Stimulated activated CD8-positive, alpha-beta memory T cell treated with anti-CD3 and anti-CD28 coated beads, Interleukin-4, amount 100 ng/mL, for 48 hours (primary cell): ENCODE results near the gene BABAM2.
A peak's percentile ranks its signal among the peaks of the same experiment; 100 is the strongest.
"Not testable (repeated sequence)": the region's sequence is repeated elsewhere in the genome, so short reads cannot be mapped to it uniquely, and the experiment has no call there.

ENCODE experiments used
- DNase-seq: peaks from one replicate; pipeline ENCODE4 v3.0.0-alpha.2; 2020

Gene BABAM2

DNA sequence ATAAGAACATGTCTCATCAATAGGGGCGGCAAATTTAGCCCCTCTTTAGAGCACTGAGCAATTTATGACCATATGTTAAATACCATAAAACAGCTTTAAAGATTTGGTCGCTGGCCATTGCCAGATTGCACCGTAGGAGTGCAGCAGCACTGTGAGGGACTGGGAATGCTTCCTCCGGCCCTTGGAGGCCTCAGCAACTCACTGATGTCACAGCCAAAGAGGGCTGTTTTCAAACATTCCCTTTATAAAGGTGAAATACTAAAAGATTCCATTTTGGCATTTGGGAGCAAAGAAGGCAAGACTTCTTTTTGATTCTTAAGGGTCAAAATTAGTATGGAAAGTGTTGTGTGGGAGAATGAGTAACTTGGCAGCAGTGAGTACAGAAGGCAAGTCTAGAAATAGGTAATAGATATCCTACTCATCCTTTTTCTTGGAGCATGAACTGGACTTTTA lies 63.7 kb downstream of the BABAM2 start:
- DNase-seq = no peak

DNA sequence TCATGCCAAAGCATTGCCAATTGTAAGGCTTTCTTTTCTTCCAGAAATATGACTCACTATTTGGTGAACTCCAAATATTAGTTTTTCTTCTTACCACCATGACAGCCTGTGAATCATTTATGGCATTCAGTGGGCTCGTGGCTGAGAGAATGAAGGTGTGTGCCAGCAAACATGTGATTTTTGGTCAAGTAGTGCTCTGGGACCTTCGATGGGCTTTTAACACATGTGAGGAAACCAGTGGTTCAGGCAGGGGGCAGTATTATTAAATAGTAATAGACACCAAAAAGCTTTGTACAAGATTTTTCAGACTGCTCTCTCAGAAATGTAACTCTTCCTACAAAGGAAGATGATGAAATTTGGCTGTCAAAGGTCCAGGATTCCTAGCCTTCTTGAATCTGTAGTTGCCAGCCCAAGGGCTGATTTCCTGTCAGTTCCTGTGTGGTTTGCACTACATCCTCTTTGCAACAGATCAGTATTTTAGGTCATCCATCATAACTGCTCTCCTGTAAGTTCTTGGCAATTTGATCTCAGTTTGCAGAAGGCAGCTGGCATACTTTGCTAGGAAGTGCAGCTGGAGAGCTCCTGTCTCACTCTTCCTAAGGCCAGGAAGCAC lies 64.3 kb downstream of the BABAM2 start:
- DNase-seq = peak; percentile 62

DNA sequence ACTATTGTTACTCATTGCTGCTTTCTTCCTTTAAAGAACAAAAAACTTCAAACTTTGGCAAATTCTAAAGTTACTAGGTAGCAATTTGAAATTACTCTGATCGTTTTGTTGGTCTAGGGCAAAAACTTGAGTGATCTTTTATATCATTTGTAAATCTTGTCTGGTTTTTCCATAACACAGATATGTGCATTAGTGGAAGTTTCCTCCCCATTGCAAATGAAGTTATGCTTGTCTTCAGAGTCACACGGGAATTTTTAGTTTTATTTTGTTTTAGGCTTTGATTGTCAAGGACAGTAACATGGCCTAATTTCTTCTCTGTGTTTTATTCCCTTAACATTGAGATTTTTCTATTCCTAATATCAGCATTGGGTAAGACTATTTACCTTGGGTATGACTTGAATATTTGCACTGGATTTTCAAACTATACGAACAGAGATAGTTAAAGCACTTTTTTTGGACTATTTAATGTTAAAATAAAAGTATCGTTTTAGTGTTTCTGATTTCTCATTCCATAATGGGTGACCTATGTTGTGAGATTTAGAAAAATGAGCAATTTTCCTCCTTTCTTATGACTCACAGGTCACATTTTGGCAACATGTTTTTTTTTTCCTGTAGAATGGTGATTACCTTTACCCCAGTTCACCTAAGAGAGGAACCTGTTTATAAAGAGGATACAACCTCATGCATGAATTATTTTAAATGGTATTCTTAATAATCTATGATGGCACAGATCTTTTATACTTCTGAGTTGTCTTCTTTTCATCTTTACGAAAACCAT lies 65.0 kb downstream of the BABAM2 start:
- no peak for DNase-seq

DNA sequence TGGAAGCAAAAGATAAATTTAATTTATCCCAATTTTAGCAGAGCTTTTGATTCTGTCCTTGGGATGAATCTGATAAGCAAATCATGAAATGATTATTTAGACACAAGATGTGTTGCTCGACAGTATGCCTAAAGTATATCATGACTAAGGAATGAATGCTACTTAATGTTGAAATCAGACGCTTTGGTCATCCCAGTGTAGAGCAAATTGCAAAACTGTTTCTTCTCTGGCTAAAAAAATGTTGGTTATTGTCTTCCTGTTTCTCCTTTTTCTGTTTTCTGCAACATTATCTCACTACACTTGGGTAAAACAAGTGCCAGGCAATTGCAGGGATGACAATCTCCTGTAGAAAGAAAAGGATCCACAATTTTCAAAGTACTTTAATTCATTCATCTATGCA lies 66.4 kb downstream of the BABAM2 start:
- no peak for DNase-seq

DNA sequence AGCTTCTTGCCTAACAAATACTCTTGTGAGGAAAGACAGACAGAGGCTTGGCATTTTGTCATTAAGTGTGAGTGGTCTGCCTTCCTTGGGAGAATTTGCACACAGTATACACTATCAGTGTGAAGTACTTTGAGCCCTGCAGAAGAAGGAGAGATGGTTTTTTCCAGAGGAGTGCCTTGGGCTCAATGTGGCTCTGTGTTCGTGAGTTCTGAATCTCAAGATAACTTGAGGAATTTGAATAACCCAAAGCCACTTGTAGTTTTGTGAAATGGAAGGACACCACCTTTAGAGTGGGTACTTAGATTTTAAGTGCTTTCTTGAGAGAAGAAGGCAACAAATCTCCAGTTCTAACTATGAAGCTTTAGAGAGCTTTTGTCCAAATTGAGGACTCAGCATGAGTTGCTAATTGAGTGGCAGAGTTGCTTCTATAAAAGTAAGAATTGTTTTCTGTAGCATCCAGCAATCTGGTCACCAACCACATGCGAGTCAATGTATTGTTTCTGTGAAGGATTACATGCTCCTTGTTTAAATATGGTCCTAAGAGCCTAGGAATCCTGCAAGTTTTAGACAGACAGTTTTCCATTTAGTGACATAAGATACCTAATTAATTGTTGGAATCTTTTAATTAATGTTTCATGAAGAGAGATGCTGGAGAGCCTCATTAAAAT lies 68.3 kb downstream of the BABAM2 start:
- no peak for DNase-seq

DNA sequence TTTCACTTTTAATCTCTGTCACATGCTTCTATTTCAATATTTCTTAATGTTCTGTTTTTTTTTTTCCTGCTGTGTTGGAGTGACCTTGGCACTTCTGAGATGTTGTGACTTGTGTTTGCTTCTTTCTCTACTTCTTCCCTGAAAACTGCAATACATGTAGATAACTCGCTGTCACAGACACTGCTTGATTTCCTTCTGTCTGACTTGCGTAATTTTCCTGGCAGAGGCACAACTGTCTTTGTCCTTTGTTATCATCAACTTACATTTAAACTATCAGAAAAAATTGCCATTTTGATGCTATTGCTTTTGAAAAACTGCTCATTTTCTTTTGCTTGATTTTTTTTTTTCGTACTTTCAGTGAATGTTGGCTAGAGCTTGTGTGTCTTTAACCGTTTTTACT lies 69.0 kb downstream of the BABAM2 start:
- no peak for DNase-seq

DNA sequence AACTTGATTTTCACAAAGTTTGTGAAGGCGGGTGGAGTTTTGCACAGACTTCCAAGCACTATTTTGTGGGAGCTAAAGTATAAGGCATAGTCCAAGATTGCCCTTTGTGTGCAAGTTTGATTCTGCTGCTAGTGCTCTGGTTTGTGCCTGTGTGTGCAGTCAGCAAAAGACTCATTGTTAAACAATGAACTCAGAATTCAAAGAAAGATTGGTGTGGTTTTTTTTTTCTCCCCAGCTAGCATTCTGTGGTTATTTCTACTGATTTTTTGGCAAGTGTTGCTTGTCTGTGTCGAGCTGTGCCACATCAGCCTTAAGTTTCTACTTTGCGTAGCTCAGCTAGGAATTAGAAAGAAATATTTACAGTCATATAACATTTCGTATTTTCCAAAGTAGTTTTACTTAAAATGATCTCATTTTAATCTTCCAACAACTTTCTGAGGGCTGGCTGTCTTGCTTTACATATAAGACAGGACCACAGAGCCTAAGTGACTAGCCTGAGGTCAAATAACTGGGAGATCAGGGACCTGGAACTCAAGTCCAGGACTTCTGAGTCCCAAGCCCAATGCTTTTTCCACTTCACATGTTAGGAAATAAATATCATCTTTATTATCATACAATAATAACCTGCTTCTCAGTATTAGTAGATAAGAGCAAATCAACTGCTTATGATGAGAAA lies 69.8 kb downstream of the BABAM2 start:
- DNase-seq = no peak

DNA sequence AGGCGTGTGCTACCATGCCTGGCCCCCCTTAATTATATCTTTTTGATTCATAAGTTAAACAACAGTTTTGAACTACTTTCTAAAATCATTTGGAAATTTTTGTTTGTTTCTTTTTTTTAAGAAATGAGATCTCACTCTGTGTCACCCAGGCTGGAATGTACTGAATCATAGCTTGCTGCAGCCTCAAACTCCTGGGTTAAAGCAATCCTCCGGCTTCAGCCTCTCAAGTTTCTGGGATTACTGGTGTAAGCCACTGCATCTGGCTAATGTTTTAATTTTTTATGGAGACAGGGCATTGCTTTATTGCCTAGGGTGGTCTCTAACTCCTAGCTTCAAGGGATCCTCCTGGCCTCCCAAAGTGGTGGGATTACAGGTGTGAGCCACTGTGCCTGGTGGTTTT lies 71.5 kb downstream of the BABAM2 start:
- no peak for DNase-seq

DNA sequence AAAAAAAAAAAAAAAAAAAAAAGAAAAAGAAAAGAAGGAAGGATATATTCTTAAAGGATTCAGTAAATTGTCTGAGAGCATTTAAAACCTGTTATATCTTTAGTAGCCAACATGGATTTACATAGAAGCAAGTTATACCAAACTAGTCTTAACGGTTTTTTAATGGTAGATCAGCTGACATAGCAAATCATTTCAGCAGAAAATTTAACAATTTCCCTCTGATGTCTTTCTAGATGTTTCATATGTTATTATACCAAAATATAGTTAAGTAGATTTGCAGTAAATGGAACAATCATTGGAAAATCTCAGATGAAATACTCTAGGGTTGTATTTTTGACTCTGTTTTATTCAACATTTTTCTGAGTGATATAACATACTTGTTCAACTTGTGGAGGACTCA lies 72.9 kb downstream of the BABAM2 start:
- no peak for DNase-seq

DNA sequence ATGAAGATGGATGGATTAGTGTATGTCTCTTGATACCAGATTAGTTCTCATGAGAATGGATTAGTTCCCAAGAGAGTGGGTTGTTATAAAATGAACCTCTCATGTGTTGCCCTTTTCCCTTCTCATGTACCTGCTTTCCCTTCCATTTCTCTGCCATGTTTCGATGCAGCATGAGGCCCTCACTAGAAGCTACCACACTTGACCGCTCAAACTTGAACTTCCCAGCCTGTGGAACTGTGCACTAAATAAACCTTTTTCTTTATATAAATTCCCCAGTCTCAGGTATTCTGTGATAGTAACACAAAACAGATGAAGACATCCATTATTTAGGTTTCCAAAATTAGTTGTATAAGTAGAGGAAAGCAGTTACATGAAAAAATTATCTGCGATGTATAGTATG lies 73.5 kb downstream of the BABAM2 start:
- DNase-seq = no peak

DNA sequence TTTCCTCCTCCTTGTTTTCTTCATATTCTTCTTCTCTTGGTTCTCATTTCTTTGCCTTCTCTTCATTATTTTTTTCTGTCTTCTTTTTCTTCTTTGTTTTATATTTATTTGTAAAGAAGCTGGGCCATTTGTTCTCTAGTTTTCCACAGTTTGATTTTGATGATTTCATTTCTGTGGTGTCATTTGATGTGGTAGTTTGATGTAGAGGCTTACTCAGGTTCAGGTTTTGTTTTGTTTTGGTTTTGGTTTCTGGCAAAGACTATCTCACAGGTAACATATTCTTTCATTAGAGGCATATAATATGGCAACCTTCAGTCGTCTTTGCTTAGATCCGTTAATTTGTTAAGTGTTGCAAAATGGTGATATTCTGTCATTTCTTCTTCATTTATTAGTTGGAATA lies 75.3 kb downstream of the BABAM2 start:
- DNase-seq = no peak

DNA sequence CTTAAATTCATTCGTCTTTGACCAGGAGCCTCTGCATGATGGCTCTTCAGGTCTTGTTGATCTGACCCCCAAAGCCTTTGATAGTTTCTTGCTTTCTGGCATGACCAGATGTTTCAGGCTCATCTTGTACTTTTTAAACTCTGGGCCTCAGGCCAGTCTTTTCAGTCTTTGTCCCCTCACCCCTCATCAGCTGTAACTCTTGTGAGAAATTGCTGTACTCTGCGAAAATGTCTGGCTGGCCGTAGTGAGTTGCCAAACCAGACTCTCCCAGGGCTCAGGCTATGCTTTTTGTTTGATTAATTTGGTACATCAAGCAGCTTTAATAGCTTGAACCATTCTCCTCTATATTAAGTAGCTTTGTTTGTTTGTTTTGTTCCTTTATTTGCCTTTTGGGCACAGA lies 75.9 kb downstream of the BABAM2 start:
- DNase-seq = no peak

DNA sequence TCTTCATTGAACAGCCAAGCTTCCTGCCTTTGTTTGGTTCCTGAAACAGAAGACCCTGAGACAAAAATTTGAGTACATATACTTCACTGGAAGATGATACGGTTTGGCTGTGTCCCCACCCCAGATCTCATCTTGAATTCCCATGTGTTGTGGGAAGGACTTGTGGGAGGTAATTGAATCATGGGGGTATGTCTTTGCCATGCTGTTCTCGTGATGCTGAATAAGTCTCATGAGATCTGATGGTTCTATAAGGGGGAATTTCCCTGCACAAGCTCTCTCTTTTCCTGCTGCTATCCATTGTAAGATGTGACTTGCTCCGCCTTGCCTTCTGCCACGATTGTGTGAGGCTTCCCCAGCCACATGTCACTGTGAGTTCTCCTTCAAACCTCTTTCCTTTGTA lies 76.5 kb downstream of the BABAM2 start:
- DNase-seq = no peak

DNA sequence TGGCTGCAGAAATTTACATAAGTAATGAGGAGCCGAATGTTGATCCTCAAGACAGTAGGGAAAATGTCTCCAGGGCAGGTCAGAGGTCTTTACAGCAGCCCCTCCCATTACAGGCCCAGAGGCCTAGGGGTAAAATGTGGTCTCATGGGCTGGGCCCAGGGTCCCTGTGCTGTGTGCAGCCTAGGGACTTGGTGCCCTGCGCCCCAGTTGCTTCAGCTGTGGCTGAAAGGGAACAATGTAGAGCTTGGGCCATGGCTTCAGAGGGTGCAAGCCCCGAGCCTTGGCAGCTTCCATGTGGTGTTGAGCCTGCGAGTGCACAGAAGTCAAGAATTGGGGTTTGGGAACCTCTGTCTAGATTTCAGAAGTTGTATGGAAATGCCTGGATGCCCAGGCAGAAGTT lies 77.5 kb downstream of the BABAM2 start:
- DNase-seq = not testable (repeated sequence)

DNA sequence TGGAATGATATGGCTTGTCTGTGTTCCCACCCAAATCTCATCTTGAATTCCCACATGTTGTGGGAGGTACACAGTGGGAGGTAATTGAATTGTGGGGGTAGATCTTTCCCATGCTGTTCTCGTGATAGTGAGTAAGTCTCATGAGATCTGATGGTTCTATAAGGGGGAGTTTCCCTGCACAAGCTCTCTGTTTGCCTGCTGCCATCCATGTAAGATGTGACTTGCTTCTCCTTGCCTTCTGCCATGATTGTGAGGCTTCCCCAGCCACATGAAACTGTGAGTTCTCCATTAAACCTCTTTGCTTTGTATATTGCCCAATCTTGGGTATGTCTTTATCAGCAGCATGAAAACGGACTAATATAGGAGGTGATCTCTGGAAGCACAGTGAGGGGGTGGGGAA lies 78.4 kb downstream of the BABAM2 start:
- DNase-seq = not testable (repeated sequence)

DNA sequence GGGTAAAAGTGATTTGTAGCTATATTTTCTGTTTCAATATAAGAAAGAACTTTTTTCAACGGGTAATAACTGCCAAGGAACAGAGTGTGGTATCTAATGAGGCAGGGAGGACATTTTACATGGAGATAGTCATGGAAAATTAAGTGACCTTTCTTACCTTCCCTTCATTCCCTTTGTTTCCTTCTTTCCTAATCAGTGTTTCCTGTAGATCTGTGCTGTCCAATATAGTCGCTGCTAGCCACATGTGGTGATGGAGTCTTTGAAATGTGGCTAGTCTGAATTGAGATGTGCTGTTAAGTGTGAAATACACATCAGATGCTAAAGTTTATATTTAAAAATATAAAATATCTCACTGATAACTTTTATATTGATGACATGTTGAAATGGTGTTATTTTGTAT lies 81.8 kb downstream of the BABAM2 start:
- DNase-seq = no peak

DNA sequence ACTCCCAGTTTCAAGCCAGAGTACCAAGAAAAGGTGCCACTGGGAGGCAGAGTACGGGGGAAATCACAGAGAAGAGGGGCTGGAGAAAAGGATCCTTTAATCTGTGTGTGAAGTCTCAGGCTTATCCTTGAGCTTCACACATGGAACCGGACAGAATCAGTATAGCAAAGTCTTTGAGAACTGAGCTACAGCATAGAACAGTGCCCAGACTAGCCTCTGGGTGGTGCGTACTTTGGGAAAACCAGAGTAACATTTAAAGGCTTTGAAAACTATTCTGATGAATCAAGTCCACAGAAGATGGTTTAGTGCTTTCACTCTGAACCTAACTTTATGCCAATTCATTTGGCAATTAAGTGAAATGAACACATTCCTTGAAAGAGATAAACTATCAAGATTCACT lies 83.1 kb downstream of the BABAM2 start:
- DNase-seq = no peak

DNA sequence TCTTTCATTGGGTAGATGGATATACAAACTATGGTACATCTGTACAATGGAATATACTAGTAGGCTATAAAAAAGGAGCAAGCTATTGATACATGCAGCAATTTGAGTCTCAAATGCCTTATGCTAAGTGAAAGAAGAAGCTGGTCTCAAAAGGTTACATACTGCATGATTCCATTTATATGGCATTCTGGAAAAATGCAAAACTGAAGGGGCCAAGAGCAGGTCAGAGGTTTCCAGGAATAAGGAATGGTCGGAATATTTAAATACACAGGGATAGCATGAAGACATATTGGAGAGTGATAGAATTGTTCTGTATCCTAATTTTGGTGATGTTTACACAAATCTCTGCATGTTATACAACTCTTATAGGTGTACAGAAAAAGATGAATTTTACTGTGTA lies 85.8 kb downstream of the BABAM2 start:
- no peak for DNase-seq

DNA sequence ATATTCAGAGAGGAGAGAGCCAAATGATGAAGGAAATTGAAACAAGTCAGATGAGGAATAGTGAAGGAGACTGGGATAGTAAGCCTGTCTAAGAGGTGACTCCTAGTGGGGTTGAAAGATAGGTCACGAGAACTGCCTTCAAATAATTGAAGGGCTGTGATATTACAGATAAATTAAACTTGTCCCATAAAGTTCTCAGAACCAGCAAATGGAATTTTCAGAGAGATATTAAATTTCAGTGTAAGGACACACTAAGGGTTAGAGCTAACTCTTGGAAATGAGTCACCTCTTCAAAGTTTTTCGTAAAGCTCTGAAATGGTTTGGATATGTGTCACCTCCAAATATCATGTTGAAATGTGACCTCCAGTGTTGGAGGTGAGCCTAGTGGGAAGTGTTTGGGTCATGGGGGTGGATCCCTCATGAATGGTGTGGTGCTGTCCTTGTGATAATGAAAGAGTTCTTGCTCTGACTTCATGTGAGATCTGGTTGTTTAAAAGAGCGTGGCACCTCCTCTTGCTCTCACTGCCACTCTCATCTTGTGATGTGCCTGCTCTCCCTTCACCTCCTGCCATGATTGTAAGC lies 87.3 kb downstream of the BABAM2 start:
- peak; percentile 57 for DNase-seq

DNA sequence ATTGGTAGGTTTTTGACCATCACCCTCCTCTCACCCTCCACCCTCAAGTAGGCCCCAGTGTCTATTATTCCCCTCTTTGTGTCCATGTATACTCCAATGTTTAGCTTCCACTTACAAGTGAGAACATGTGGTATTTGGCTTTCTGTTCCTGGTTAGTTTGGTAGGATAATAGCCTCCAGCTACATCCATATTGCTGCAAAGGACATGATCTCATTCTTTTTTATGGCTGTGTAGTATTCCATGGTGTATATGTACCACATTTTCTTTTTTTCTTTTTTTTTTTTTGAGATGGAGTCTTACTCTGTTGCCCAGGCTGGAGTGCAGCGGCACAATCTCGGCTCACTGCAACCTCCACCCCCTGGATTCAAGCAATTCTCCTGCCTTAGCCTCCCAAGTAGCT lies 88.2 kb downstream of the BABAM2 start:
- not testable (repeated sequence) for DNase-seq

DNA sequence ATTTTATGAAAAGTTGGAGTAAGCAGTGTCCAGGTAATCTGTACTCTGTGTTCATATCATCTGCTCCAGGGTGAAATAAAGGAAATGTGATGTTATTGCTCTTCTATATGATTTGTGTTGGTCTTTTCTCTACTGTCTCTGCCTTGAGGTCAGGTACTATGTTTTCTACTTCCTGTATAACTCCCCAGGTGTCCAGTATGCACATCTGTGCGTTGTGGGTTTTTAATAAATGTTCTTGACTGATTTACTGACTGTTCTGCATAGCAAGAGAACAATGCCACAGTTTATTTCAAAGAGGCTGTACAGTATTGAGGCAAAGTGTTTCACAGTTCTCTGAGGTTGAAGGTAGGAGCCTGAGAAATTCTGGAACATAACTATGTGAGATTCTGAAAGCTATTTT lies 89.7 kb downstream of the BABAM2 start:
- no peak for DNase-seq

DNA sequence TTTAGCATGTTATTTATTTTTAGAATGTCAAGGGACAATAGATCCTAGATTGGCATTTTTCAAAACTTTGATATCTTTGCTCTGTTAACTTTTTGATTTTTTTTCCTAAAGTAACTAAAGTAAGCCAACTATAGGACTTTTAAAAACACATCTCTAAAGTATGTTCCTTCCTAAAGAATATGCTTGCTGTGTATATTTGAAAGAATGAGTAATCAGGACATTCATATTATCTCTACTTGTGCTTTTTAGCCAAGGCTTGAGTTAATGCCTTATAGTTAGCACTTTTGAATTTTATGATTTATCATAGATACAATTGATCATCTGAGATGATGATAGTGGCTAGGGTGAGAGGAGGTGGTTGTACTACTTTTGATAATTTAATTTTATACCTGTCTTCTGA lies 93.6 kb downstream of the BABAM2 start:
- no peak for DNase-seq

DNA sequence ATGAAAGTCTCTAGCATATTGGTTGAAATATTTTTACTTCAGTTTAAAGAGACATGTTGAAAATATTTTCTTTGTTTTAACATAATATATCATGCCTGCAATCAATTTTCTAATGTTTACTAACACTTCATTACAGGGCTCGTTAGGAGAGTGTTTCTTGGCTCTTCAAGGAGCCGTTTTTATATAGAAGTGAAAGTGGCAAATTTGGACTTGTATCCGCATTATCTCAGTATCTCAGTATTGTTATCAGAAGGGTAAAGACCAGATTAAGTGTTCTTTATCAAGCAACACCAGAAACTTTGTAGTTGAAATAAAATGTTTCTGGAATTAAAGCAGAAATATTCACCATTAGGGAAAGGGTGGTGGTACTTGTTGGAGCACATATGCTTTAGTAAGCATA lies 97.8 kb downstream of the BABAM2 start:
- no peak for DNase-seq
